ENCODE results near the gene HERC5.

HERC5 gene

DNA sequence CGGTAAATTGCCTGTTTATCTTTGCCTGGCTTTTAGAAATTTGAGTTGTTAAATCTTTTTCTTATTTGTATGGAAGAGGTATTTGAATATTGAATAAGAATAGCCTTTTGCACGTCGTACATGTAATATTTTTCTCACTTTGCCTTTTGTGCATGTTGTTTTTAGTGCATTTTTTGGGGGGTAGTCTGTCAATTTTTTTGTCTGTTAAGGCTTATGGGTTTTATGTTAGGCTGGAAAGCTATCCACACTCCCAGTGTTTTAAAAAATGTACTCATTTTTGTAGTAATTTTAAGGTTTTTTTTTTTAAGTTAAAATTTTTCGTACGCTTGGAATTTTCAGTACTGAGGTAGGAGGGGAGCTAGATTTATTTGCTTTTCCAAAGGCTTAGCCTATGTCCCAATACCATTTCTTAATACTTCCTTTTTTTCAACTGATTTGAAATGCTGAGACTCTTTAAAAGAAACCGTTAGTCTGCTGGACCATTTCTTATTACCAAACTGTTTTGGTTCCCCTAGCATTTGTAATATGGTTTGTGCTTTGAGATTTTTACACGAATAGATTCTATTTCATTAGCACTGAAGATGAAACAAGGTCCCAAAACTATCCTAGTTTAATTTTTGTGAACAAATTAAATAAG, 1.3 kb downstream of the HERC5 start:
- TF ChIP-seq, protein P1, sequence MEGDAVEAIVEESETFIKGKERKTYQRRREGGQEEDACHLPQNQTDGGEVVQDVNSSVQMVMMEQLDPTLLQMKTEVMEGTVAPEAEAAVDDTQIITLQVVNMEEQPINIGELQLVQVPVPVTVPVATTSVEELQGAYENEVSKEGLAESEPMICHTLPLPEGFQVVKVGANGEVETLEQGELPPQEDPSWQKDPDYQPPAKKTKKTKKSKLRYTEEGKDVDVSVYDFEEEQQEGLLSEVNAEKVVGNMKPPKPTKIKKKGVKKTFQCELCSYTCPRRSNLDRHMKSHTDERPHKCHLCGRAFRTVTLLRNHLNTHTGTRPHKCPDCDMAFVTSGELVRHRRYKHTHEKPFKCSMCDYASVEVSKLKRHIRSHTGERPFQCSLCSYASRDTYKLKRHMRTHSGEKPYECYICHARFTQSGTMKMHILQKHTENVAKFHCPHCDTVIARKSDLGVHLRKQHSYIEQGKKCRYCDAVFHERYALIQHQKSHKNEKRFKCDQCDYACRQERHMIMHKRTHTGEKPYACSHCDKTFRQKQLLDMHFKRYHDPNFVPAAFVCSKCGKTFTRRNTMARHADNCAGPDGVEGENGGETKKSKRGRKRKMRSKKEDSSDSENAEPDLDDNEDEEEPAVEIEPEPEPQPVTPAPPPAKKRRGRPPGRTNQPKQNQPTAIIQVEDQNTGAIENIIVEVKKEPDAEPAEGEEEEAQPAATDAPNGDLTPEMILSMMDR (conservative IDR thresholded peaks at IDR 0.05; ENCODE audit: low read depth, low read length): no peak
- no peak for DNase-seq (ENCODE audit: low read depth)
- no peak overlapping the region for H3K4me3 ChIP-seq (ENCODE audit: low read depth, low read length)

DNA sequence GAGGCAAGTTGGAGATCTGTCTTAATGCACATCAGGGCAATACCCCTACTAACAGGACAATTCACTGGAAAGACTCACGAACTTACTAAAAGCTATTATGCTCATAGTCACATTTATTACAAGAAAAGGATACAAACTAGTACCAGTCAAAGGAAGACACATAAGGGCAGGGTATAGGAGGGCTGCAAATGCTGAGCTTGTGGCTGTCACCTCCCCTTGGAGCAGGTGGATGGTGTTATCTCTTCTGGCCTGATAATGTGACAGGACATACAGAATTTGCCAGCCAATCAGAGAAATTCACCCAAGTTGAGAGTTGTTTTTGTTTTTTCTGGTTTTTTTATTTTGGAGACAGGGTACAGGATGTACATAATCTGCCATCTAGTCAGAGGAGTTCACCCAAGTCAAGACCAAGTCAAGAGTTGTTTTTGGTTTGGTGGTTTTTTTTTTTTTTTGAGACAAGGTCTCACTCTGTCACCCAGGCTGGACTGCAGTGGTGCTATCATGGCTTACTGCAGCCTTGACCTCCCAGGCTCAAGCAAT, 8.8 kb downstream of the HERC5 start:
- TF ChIP-seq, protein P1 (conservative IDR thresholded peaks at IDR 0.05; ENCODE audit: low read depth, low read length): no peak
- DNase-seq (ENCODE audit: low read depth): no peak
- H3K4me3 ChIP-seq (ENCODE audit: low read depth, low read length): no peak overlapping the region

DNA sequence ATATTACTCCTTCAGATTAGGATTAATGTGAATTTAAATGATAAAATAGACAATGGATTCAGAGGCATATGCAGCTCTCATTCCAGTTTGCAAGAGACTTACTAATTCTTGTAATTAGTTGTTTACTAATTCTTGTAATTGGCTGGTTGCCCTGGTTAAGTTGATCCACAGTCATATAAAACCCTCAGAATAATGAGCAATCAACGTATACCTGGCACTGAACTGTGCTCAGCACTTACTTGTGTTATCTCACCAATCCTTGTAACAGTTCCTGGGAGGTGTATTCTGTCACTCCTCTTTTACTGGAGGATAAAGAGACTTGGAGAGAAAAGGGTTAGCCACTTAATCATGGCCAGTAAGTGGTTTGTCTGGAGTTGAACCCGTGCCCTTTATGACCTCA, 10.5 kb downstream of the HERC5 start:
- TF ChIP-seq, protein P1 (conservative IDR thresholded peaks at IDR 0.05; ENCODE audit: low read depth, low read length): no peak

DNA sequence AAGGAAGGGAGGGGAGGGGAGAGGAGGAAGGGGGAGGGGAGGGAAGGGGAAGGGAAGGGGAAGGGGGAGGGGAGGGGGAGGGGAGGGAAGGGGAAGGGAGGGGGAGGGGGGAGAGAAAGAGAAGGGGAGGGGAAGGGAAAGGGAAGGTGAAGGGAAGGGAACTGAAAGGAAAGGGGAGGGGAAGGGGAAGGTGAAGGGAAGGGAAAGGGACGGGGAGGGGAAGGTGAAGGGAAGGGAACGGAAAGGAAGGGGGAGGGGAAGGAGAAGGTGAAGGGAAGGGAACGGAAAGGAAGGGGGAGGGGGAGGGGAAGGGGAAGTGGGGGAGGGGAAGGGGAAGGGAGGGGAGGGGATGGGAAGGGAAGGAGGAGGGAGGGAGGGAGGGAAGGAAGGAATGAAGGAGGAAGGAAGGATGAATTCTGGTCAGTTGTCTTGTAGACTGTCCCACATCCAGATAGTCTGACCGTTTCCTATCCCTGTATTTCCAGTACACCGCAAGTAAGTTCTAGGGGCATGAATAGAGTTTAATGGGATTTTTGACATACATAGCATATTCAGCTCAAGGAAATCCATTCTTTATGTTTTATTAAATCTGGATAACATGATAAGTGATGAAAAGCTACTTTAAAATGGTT, 20.4 kb downstream of the HERC5 start:
- TF ChIP-seq, protein P1 (conservative IDR thresholded peaks at IDR 0.05; ENCODE audit: low read depth, low read length): no peak
- no peak overlapping the region for H3K4me3 ChIP-seq (ENCODE audit: low read depth, low read length)
- DNase-seq (ENCODE audit: low read depth): no peak

More for the DNA sequence above, 10.5 kb downstream of the HERC5 start:
- no peak overlapping the region for H3K4me3 ChIP-seq (ENCODE audit: low read depth, low read length)
- DNase-seq (ENCODE audit: low read depth): no peak

DNA sequence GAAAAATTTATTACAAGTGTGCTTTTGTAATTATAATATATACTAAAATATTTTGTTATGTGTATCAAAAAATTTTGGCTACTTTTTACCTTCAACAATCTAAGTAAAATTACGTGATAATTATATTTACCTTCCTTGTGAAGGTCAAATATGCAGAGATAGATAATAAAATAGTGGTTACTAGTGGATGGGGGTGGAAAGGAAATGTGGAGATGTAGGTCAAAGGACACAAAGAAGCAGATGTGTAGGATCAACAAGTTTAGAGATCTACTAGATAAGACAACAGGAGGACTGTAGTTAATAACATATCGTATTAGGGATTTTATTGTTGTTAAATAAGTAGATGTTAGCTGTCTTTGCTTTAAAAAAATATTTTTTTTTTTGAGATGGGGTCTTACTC, 21.3 kb downstream of the HERC5 start:
- no peak for DNase-seq (ENCODE audit: low read depth)
- no peak overlapping the region for H3K4me3 ChIP-seq (ENCODE audit: low read depth, low read length)
- TF ChIP-seq, protein P1 (conservative IDR thresholded peaks at IDR 0.05; ENCODE audit: low read depth, low read length): no peak

DNA sequence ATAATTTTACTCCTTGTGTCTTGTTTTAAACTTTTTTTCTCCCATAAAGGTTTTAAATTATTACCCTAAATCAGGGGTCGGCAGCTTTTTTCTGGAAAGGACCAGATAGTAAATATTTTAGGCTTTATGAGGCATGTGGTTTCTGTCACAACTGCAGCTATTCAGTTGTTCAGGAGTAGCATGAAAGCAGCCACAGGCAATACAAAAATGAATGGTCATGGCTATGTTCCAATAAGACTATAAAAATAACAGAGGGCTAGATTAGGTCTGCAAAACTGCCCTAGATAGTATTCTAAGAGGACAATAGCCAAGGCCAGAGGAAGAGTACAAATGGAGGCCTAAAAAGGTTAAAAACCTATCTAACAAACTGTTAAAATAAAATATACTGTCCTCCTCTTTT, 24.6 kb downstream of the HERC5 start:
- no peak for DNase-seq (ENCODE audit: low read depth)
- TF ChIP-seq, protein P1 (conservative IDR thresholded peaks at IDR 0.05; ENCODE audit: low read depth, low read length): no peak
- H3K4me3 ChIP-seq (ENCODE audit: low read depth, low read length): no peak overlapping the region

Measured in choroid plexus epithelial cell (primary cell).